Measurements from ENCODE around the gene KCTD5. TPM values are rescaled to one million over a fixed set of nuclear protein-coding genes. Genes with fewer than 3 reads are reported as not detected.

The KCTD5 gene
- total and polyA plus RNA-seq, 10 of the 15 experiments (the other 5 are each of a cell fraction or from before 2014, with no cell fraction given): 0.58 to 56.4 (median 37.3) TPM

- TF ChIP-seq EGR1 (IDR thresholded peaks at IDR 0.05; ENCODE audit: borderline replicate concordance in 1 of 2, low read depth in 2 of 2, low read length in 2 of 2) (0 out of 3 replicates have a peak, but pooled peaks of 1 of the 2 experiments have one; percentile 23), NR2C2 (IDR thresholded peaks at IDR 0.05; ENCODE audit: borderline replicate concordance, control insufficient read depth, insufficient read length, low read depth) (no peak), FOS (IDR thresholded peaks at IDR 0.05; ENCODE audit: borderline replicate concordance, extremely low read depth, insufficient read length) (no peak), RAD21 (IDR thresholded peaks at IDR 0.05; ENCODE audit: insufficient read depth, low read depth, low read length) (0 out of 2 replicates have a peak, but pooled peaks have one; percentile 16), SMC3 (IDR thresholded peaks at IDR 0.05; ENCODE audit: borderline replicate concordance, low read length) (no peak), ZNF687 (IDR thresholded peaks at IDR 0.05) (no peak), HSF1 (IDR thresholded peaks at IDR 0.05; ENCODE audit: low read depth, low read length) (no peak), POLR2A (IDR thresholded peaks at IDR 0.05; ENCODE audit: low read depth, low read length) (no peak; the same call in 1 of the 2 replicates), MLLT1 (IDR thresholded peaks at IDR 0.05) (peak; percentile 86), HDAC6 (IDR thresholded peaks at IDR 0.05; ENCODE audit: unreplicated experiment) (no peak), ELK1 (IDR thresholded peaks at IDR 0.05; ENCODE audit: low read depth, low read length) (no peak; the same call in 1 of the 2 replicates), ZNF384 (IDR thresholded peaks at IDR 0.05; ENCODE audit: borderline replicate concordance, low read depth, low read length) (no peak), CEBPZ (IDR thresholded peaks at IDR 0.05; ENCODE audit: low read depth, low read length) (no peak), CEBPB (IDR thresholded peaks at IDR 0.05; ENCODE audit: borderline replicate concordance in 1 of 2, low read depth in 2 of 2, low read length in 2 of 2) (no peak), MTA2 (IDR thresholded peaks at IDR 0.05; ENCODE audit: low read depth) (peak; percentile 73; the same call in 1 of the 2 replicates)
Measured at GRCh38 chr16:2686912-2687507, 4.7 kb downstream of the KCTD5 start (continued).

Measured in GM12878 (cell line).